DND-41 (cell line): Measurements from ENCODE around the gene ZNF428.

Source experiments
- ATAC-seq: fragments of 200-7000 bp; cut with Tn5 transposase; 3 replicates; pipeline ENCODE4 v1.9.1; 2021; ENCODE audit warnings: low read depth; ENCODE audit not compliant: insufficient read depth
- DNase-seq: peaks from one replicate; pipeline ENCODE4 v3.0.0-alpha.2; 2020
- H2AFZ ChIP-seq: 2 replicates; pipeline ENCODE4 v1.6.0; 2012; ENCODE audit warnings: low read depth, low read length
- H3K27ac ChIP-seq: 2 replicates; pipeline ENCODE4 v1.5.1; 2012; ENCODE audit warnings: low read length, inconsistent platforms
- H3K27me3 ChIP-seq: fragments of 200-600 bp; sonication (generic); 2 replicates; pipeline ENCODE4 v1.6.0; 2012; ENCODE audit warnings: low read length, mild to moderate bottlenecking, inconsistent platforms; ENCODE audit not compliant: insufficient read depth, poor library complexity
- H3K36me3 ChIP-seq: 2 replicates; pipeline ENCODE4 v1.5.1; 2012; ENCODE audit warnings: low read length, inconsistent platforms; ENCODE audit not compliant: insufficient read depth
- H3K4me1 ChIP-seq: 2 replicates; pipeline ENCODE4 v1.5.1; 2012; ENCODE audit warnings: mild to moderate bottlenecking, low read length; ENCODE audit not compliant: insufficient read depth
- H3K4me2 ChIP-seq: 2 replicates; pipeline ENCODE4 v1.6.0; 2012; ENCODE audit warnings: mild to moderate bottlenecking, moderate library complexity, low read length, inconsistent platforms; ENCODE audit not compliant: insufficient read depth
- H3K4me3 ChIP-seq, 2 experiments: fragments of 200-600 bp in 1 of 2; shearing (Covaris generic) in 1 of 2; 2 replicates each; pipeline ENCODE4 v1.5.1; 2012 to 2016; ENCODE audit warnings: inconsistent platforms in 2 of 2, low read length in 2 of 2, mild to moderate bottlenecking in 2 of 2, low read depth in 1 of 2, moderate library complexity in 1 of 2
- H3K79me2 ChIP-seq: 2 replicates; pipeline ENCODE4 v1.6.0; 2012; ENCODE audit warnings: low read length, inconsistent platforms; ENCODE audit not compliant: insufficient read depth
- H3K9ac ChIP-seq: 2 replicates; pipeline ENCODE4 v1.6.0; 2012; ENCODE audit warnings: low read depth, mild to moderate bottlenecking, inconsistent platforms, low read length, moderate library complexity
- H3K9me3 ChIP-seq: 2 replicates; pipeline ENCODE4 v1.5.1; 2012; ENCODE audit warnings: low read length, moderate library complexity, mild to moderate bottlenecking, inconsistent platforms; ENCODE audit not compliant: insufficient read depth, severe bottlenecking
- H4K20me1 ChIP-seq: 2 replicates; pipeline ENCODE4 v1.6.0; 2012; ENCODE audit warnings: low read length; ENCODE audit not compliant: insufficient read depth
- CTCF ChIP-seq: IDR thresholded peaks from 2 replicates; pipeline ENCODE4 v1.5.1; 2012; ENCODE audit warnings: borderline replicate concordance, low read length, moderate library complexity, mild to moderate bottlenecking; ENCODE audit not compliant: poor library complexity, severe bottlenecking; ENCODE audit errors: extremely low read depth
- EZH2 ChIP-seq: IDR thresholded peaks from 3 replicates; pipeline ENCODE4 v1.6.1; 2012; ENCODE audit warnings: borderline replicate concordance, low read depth, mild to moderate bottlenecking, moderate library complexity, low read length, inconsistent platforms; ENCODE audit not compliant: severe bottlenecking

Gene ZNF428

GRCh38 chr19:43642531-43642930, 23.1 kb upstream of the ZNF428 start:
- Histone ChIP-seq H3K36me3 (no peaks in the 10 kb centered on the region), H3K9ac (no peak overlapping the region), H3K4me2 (no peak overlapping the region), H3K4me3 (no peak overlapping the region), H3K79me2 (no peaks in the 10 kb centered on the region), H2AFZ (no peak overlapping the region), H3K4me1 (peaks cover 20% of the 10 kb centered on the region), H4K20me1 (peaks cover 5% of the 10 kb centered on the region; the same call in 1 of the 2 replicates), H3K27ac (no peak overlapping the region), H3K27me3 (peaks cover 17% of the 10 kb centered on the region), H3K9me3 (no peaks in the 10 kb centered on the region)
- no peak for ATAC-seq
- TF ChIP-seq EZH2 (no peak), CTCF (no peak)
- no peak for DNase-seq

GRCh38 chr19:43641333-43641732, 21.9 kb upstream of the ZNF428 start:
- no peaks in the 10 kb centered on the region for H3K79me2 ChIP-seq
- peaks cover 5% of the 10 kb centered on the region; the same call in 1 of the 2 replicates for H4K20me1 ChIP-seq
- ATAC-seq, result no peak
- H3K27me3 ChIP-seq, result peaks cover 22% of the 10 kb centered on the region
- no peak for TF ChIP-seq CTCF
- TF ChIP-seq EZH2, result no peak
- no peak overlapping the region for H3K4me3 ChIP-seq
- peaks cover 20% of the 10 kb centered on the region for H3K4me1 ChIP-seq
- DNase-seq, result no peak
- H2AFZ ChIP-seq, result no peak overlapping the region
- H3K9ac ChIP-seq, result no peak overlapping the region
- no peaks in the 10 kb centered on the region for H3K36me3 ChIP-seq
- no peak overlapping the region for H3K27ac ChIP-seq
- no peak overlapping the region for H3K4me2 ChIP-seq
- no peaks in the 10 kb centered on the region for H3K9me3 ChIP-seq

GRCh38 chr19:43640424-43640757, 21.0 kb upstream of the ZNF428 start:
- TF ChIP-seq EZH2, result no peak
- TF ChIP-seq CTCF, result no peak
- H3K4me2 ChIP-seq, result peak overlapping the region; percentile 87
- H3K9ac ChIP-seq, result peak overlapping the region; percentile 44
- peak overlapping the region; percentile 66; the same call in 1 of the 2 replicates for H2AFZ ChIP-seq
- H4K20me1 ChIP-seq, result peaks cover 5% of the 10 kb centered on the region; the same call in 1 of the 2 replicates
- DNase-seq (no peak), ATAC-seq (no peak)
- no peaks in the 10 kb centered on the region for H3K79me2 ChIP-seq
- no peak overlapping the region for H3K27ac ChIP-seq
- peaks cover 20% of the 10 kb centered on the region for H3K4me1 ChIP-seq
- H3K4me3 ChIP-seq, result peak overlapping the region in 1 of 2 experiments; percentile 59; a peak in 2 of 4 replicates
- peaks cover 22% of the 10 kb centered on the region for H3K27me3 ChIP-seq
- H3K9me3 ChIP-seq, result no peaks in the 10 kb centered on the region
- no peaks in the 10 kb centered on the region for H3K36me3 ChIP-seq
